Activated CD4-positive, alpha-beta T cell treated with anti-CD3 and anti-CD28 coated beads for 36 hours (primary cell): Measurements from ENCODE around the gene MPRIP. TPM values are rescaled to one million over a fixed set of nuclear protein-coding genes. Genes with fewer than 3 reads are reported as not detected.

Experiments
- ATAC-seq: fragments of 200-7000 bp; cut with Tn5 transposase; one replicate; pipeline ENCODE4 v1.10.0; 2021; ENCODE audit warnings: mild to moderate bottlenecking, moderate library complexity
- CTCF ChIA-PET: fragments of 350-600 bp; sonication (Branson Sonifier 250); formaldehyde crosslinking; loops from one replicate; lab custom pipeline; 2021; ENCODE audit warnings: antibody characterized with exemption; lab: Charles Lee
- POLR2A ChIA-PET: fragments of 350-600 bp; sonication (Branson Sonifier 250); formaldehyde crosslinking; loops from one replicate; lab custom pipeline; 2021; ENCODE audit warnings: antibody characterized with exemption, inconsistent platforms; lab: Charles Lee
- DNase-seq: peaks from one replicate; pipeline ENCODE4 v3.0.0-alpha.2; 2020
- H3K27ac Mint-ChIP-seq: one replicate; pipeline ENCODE4 v1.8.0; 2021; ENCODE audit warnings: mixed read lengths
- H3K27me3 Mint-ChIP-seq: one replicate; pipeline ENCODE4 v1.8.0; 2021; ENCODE audit warnings: mixed read lengths
- H3K36me3 Mint-ChIP-seq: one replicate; pipeline ENCODE4 v1.8.0; 2021; ENCODE audit warnings: low read depth, mixed read lengths
- H3K4me1 Mint-ChIP-seq: one replicate; pipeline ENCODE4 v1.8.0; 2021; ENCODE audit warnings: mixed read lengths
- H3K4me3 Mint-ChIP-seq: one replicate; pipeline ENCODE4 v1.8.0; 2021; ENCODE audit warnings: mild to moderate bottlenecking, moderate library complexity, mixed read lengths
- H3K9me3 Mint-ChIP-seq: one replicate; pipeline ENCODE4 v1.8.0; 2021; ENCODE audit warnings: low read depth, mixed read lengths
- intact Hi-C, 2 experiments: fragments of 100-400 bp; cut with DNase I in 1 of 2; cut with micrococcal nuclease in 1 of 2; formaldehyde crosslinking; loops; one replicate each; pipeline versions ENCODE4 v1.14.2 to v1.15.1; 2022 to 2024; cut with DNase I, micrococcal nuclease
- total RNA-seq, 2 experiments: library from RNA; stranded (reverse); gene quantifications; one replicate each; pipeline ENCODE4 v1.2.3, GENCODE V29; 2021

The MPRIP gene
- total RNA-seq, 2 experiments from 2014 or later = 131 to 179 TPM

- DNase-seq = no peak
Measured at GRCh38 chr17:17073581-17074403, 31.5 kb downstream of the MPRIP start.

DNA sequence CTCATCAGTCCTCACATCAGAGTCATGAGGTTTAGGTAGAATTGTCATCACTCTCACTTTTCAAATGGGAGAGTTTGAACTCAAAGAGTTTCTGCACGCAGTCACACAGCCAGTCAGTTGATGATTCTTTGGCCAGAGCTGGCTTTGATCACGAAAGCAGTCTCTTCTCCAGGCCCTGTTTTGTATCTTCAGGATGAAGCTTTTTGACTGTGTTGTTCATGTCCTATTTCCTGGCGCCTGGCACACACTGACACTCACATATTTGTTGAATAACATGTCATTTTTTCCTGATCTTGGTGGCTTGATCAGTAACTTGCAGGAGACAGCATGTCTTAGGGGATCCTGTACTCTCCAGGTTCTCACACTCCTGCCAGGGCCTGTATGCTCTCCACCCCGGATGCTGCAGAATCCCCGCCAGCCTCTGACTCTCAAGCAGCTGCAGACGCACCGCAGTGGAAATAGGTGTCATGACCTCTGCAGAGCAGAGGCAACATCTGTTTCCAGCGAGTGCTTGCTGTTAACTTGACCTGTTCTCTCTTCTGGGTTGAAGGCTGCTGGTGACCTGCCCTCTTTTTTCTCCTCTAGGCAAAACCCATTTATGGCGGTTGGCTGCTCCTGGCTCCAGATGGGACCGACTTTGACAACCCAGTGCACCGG, 33.0 kb downstream of the MPRIP start:
- ChIA-PET CTCF (interaction anchor here (1.0 kb wide), 1 partner anchor 99 kb away, joined by 3 read pairs; no protein-coding TSS in a partner anchor), POLR2A (no interaction called here)
- intact Hi-C loops = no loop called here
- ATAC-seq (peak; percentile 78), DNase-seq (peak; percentile 59)
- H3K36me3 Mint-ChIP-seq = peaks cover 24% of the 10 kb centered on the region
- H3K27ac Mint-ChIP-seq = peak overlapping the region; percentile 44
- peaks cover 57% of the 10 kb centered on the region for H3K4me1 Mint-ChIP-seq
- peaks cover 1% of the 10 kb centered on the region for H3K9me3 Mint-ChIP-seq
- no peaks in the 10 kb centered on the region for H3K27me3 Mint-ChIP-seq
- no peak overlapping the region for H3K4me3 Mint-ChIP-seq

More at GRCh38 chr17:17073581-17074403, 31.5 kb downstream of the MPRIP start:
- ATAC-seq = no peak
- no peaks in the 10 kb centered on the region for H3K27me3 Mint-ChIP-seq
- H3K36me3 Mint-ChIP-seq = peaks cover 26% of the 10 kb centered on the region
- H3K9me3 Mint-ChIP-seq = peaks cover 6% of the 10 kb centered on the region
- ChIA-PET POLR2A (no interaction called here), CTCF (interaction anchor here (1.1 to 1.2 kb wide), 2 partner anchors 22 to 82 kb away, joined by 3 read pairs; no protein-coding TSS in a partner anchor)
- intact Hi-C loops = no loop called here
- H3K4me1 Mint-ChIP-seq = peaks cover 56% of the 10 kb centered on the region
- H3K4me3 Mint-ChIP-seq = no peak overlapping the region
- H3K27ac Mint-ChIP-seq = no peak overlapping the region

GRCh38 chr17:17076066-17076465, 33.8 kb downstream of the MPRIP start:
- no peaks in the 10 kb centered on the region for H3K9me3 Mint-ChIP-seq
- ATAC-seq = no peak
- CTCF ChIA-PET = no interaction called here

GRCh38 chr17:17077101-17077500, 34.8 kb downstream of the MPRIP start:
- no peaks in the 10 kb centered on the region for H3K9me3 Mint-ChIP-seq
- H3K36me3 Mint-ChIP-seq = peaks cover 19% of the 10 kb centered on the region
- no peak for ATAC-seq
- H3K27me3 Mint-ChIP-seq = no peaks in the 10 kb centered on the region
- DNase-seq = no peak
- ChIA-PET POLR2A (no interaction called here), CTCF (no interaction called here)
- intact Hi-C loops = no loop called here
- H3K4me3 Mint-ChIP-seq = no peak overlapping the region
- peaks cover 41% of the 10 kb centered on the region for H3K4me1 Mint-ChIP-seq
- H3K27ac Mint-ChIP-seq = no peak overlapping the region

More at GRCh38 chr17:17076066-17076465, 33.8 kb downstream of the MPRIP start:
- H3K4me1 Mint-ChIP-seq = peaks cover 52% of the 10 kb centered on the region
- intact Hi-C loops = no loop called here
- no peak overlapping the region for H3K27ac Mint-ChIP-seq
- POLR2A ChIA-PET = no interaction called here
- no peak for DNase-seq
- peaks cover 21% of the 10 kb centered on the region for H3K36me3 Mint-ChIP-seq
- H3K4me3 Mint-ChIP-seq = no peak overlapping the region
- H3K27me3 Mint-ChIP-seq = no peaks in the 10 kb centered on the region

DNA sequence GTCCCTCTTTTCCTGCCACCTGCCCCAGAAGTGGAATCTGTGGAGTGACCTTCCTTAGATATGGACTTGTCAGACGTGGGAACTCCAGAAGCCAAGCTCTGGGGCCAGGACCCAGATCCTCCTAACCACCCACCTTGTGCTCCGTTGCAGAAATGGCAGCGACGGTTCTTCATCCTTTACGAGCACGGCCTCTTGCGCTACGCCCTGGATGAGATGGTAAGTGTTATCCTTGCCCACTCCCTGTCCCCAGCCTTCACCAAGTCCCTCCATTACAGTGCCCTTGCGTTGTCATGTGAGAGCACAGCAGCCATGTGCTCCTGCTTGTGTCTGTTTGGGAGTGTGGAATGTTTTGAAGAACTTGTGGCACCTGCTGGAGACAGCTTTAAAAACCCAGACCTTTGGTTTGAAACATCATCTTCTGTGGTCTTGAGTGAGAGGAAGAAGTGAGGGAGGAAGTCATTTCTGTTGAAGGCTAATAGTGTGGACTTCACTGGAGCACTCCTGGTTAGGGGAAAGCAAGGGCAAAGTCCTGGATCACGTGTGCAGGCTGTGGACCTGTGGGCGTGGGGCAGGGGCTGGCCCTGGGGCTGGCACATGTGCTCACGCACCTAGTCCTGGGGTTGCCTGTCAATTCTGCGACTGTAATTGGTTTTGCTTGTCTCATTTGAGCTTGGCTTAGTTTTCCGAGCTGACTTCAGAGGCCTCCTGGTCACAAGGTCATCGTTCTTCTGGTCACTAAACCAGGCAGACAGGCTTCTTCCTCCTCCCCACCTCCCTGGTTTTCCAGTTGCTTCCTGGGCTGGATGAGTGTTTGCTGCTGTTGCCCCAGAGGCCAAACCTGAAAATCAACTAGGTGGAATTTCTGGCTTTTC, 35.8 kb downstream of the MPRIP start:
- no peaks in the 10 kb centered on the region for H3K9me3 Mint-ChIP-seq
- no peak for ATAC-seq
- no peak overlapping the region for H3K27ac Mint-ChIP-seq
- ChIA-PET POLR2A (no interaction called here), CTCF (interaction anchor here (0.6 kb wide), 1 partner anchor 10 kb away, joined by 4 read pairs; no protein-coding TSS in a partner anchor)
- peaks cover 35% of the 10 kb centered on the region for H3K4me1 Mint-ChIP-seq
- no peaks in the 10 kb centered on the region for H3K27me3 Mint-ChIP-seq
- intact Hi-C loops = no loop called here
- H3K4me3 Mint-ChIP-seq = no peak overlapping the region
- peaks cover 22% of the 10 kb centered on the region for H3K36me3 Mint-ChIP-seq
- no peak for DNase-seq

DNA sequence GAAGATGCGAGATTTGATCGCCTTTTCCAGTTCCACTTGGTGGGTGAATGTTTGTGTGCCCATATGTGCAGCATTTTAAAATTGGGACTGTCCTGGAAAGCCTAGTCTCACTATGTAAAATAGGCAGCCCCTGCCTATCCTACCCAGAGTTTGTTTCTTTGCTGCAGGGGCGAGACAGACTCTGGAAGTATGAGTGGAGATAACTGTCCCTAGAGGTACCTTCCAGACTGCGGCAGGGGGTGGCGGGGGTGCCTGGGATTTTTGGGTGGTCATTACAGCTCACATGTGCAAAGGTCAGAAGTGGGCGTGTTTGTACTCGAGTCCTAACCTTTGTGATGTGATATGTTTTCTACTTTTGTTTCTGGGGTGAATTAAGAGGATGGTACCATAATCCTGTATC, 36.6 kb downstream of the MPRIP start:
- DNase-seq = no peak
- H3K4me3 Mint-ChIP-seq = no peak overlapping the region
- no peaks in the 10 kb centered on the region for H3K9me3 Mint-ChIP-seq
- ChIA-PET CTCF (no interaction called here), POLR2A (no interaction called here)
- H3K36me3 Mint-ChIP-seq = peaks cover 22% of the 10 kb centered on the region
- ATAC-seq = no peak
- intact Hi-C loops = no loop called here
- H3K27me3 Mint-ChIP-seq = no peaks in the 10 kb centered on the region
- H3K27ac Mint-ChIP-seq = no peak overlapping the region
- H3K4me1 Mint-ChIP-seq = peaks cover 28% of the 10 kb centered on the region

GRCh38 chr17:17079336-17079735, 37.1 kb downstream of the MPRIP start:
- no peaks in the 10 kb centered on the region for H3K9me3 Mint-ChIP-seq
- intact Hi-C loops = no loop called here
- H3K4me3 Mint-ChIP-seq = no peak overlapping the region
- peaks cover 22% of the 10 kb centered on the region for H3K36me3 Mint-ChIP-seq
- ChIA-PET CTCF (no interaction called here), POLR2A (no interaction called here)
- H3K27ac Mint-ChIP-seq = no peak overlapping the region
- peaks cover 23% of the 10 kb centered on the region for H3K4me1 Mint-ChIP-seq
- H3K27me3 Mint-ChIP-seq = no peaks in the 10 kb centered on the region
- no peak for DNase-seq
- ATAC-seq = no peak

- ChIA-PET POLR2A (no interaction called here), CTCF (interaction anchor here (1.1 kb wide), 1 partner anchor 88 kb away, joined by 3 read pairs; no protein-coding TSS in a partner anchor)
- DNase-seq (no peak), ATAC-seq (no peak)
- Mint-ChIP-seq H3K27ac (no peak overlapping the region), H3K4me3 (no peak overlapping the region), H3K36me3 (peaks cover 22% of the 10 kb centered on the region), H3K9me3 (no peaks in the 10 kb centered on the region), H3K27me3 (no peaks in the 10 kb centered on the region), H3K4me1 (peaks cover 19% of the 10 kb centered on the region)
- intact Hi-C loops = no loop called here
Measured at GRCh38 chr17:17079761-17080160, 37.5 kb downstream of the MPRIP start.

GRCh38 chr17:17080181-17080631, 37.9 kb downstream of the MPRIP start:
- H3K36me3 Mint-ChIP-seq = peaks cover 22% of the 10 kb centered on the region
- H3K27ac Mint-ChIP-seq = no peak overlapping the region
- no peak overlapping the region for H3K4me3 Mint-ChIP-seq
- ATAC-seq (no peak), DNase-seq (no peak)
- H3K27me3 Mint-ChIP-seq = no peaks in the 10 kb centered on the region
- no peaks in the 10 kb centered on the region for H3K9me3 Mint-ChIP-seq
- CTCF ChIA-PET = interaction anchor here (1.1 kb wide), 1 partner anchor 89 kb away, joined by 3 read pairs; no protein-coding TSS in a partner anchor
- peaks cover 15% of the 10 kb centered on the region for H3K4me1 Mint-ChIP-seq
- intact Hi-C loops = no loop called here
- POLR2A ChIA-PET = no interaction called here

- H3K27ac Mint-ChIP-seq = no peak overlapping the region
- no peaks in the 10 kb centered on the region for H3K27me3 Mint-ChIP-seq
- peaks cover 9% of the 10 kb centered on the region for H3K4me1 Mint-ChIP-seq
- H3K36me3 Mint-ChIP-seq = peaks cover 20% of the 10 kb centered on the region
- POLR2A ChIA-PET = no interaction called here
- CTCF ChIA-PET = interaction anchor here (0.7 to 1.1 kb wide), 2 partner anchors 12 to 89 kb away, joined by 3 to 4 read pairs; no protein-coding TSS in a partner anchor
- H3K9me3 Mint-ChIP-seq = no peaks in the 10 kb centered on the region
- DNase-seq (no peak), ATAC-seq (no peak)
- intact Hi-C loops = no loop called here
- H3K4me3 Mint-ChIP-seq = no peak overlapping the region
Measured at GRCh38 chr17:17080781-17081180, 38.5 kb downstream of the MPRIP start.
